Caco-2 (cell line): Measurements from ENCODE around the gene FUCA2. TPM values are rescaled to one million over a fixed set of nuclear protein-coding genes. Genes with fewer than 3 reads are reported as not detected.

Experiments
- BruUV-seq: library from RNA; stranded (reverse); fragments of 400-500 nt; replicated peaks from 2 replicates; lab custom pipeline; 2021; lab: Mats Ljungman, UMichigan
- CTCF ChIA-PET: fragments of 300-600 bp; sonication (Branson Sonifier 250); formaldehyde crosslinking; loops from one replicate; lab custom pipeline; 2022; ENCODE audit warnings: antibody characterized with exemption; lab: Charles Lee
- POLR2A ChIA-PET: fragments of 300-600 bp; sonication (Branson Sonifier 250); formaldehyde crosslinking; loops from one replicate; lab custom pipeline; 2022; ENCODE audit warnings: antibody characterized with exemption; lab: Charles Lee
- DNase-seq, 2 experiments: peaks; one replicate each; pipeline versions ENCODE4 v3.0.0 to v3.0.0-alpha.2; 2020 to 2022
- H3K27me3 ChIP-seq: replicated peaks from 2 replicates; pipeline ENCODE4 v1.6.0; 2011; ENCODE audit warnings: low read length; ENCODE audit not compliant: control insufficient read depth, insufficient read depth
- H3K36me3 ChIP-seq: 2 replicates; pipeline ENCODE4 v1.5.1; 2011; ENCODE audit warnings: low read length; ENCODE audit not compliant: control insufficient read depth, insufficient read depth
- H3K4me1 ChIP-seq: fragments of 250-450 bp; sonication (Bioruptor Pico); 2 replicates; pipeline ENCODE4 v1.5.1; 2020; ENCODE audit warnings: mild to moderate bottlenecking
- H3K4me3 ChIP-seq: 2 replicates; pipeline ENCODE4 v1.5.1; 2011; ENCODE audit warnings: low read depth, mild to moderate bottlenecking, control low read depth, low read length
- H3K9me3 ChIP-seq: fragments of 250-450 bp; sonication (Bioruptor Pico); 2 replicates; pipeline ENCODE4 v1.5.1; 2020; ENCODE audit warnings: mild to moderate bottlenecking, moderate library complexity
- H3K27ac Mint-ChIP-seq: one replicate; pipeline ENCODE4 v1.8.0; 2022; ENCODE audit warnings: mixed read lengths; ENCODE audit not compliant: unreplicated experiment
- H3K27me3 Mint-ChIP-seq: one replicate; pipeline ENCODE4 v1.8.0; 2022; ENCODE audit warnings: mixed read lengths; ENCODE audit not compliant: insufficient read depth, unreplicated experiment
- H3K36me3 Mint-ChIP-seq: one replicate; pipeline ENCODE4 v1.8.0; 2022; ENCODE audit warnings: mild to moderate bottlenecking, mixed read lengths; ENCODE audit not compliant: insufficient read depth, unreplicated experiment
- H3K4me1 Mint-ChIP-seq: one replicate; pipeline ENCODE4 v1.8.0; 2022; ENCODE audit warnings: low read depth, mixed read lengths; ENCODE audit not compliant: unreplicated experiment
- H3K4me3 Mint-ChIP-seq: one replicate; pipeline ENCODE4 v1.8.0; 2022; ENCODE audit warnings: mild to moderate bottlenecking, moderate library complexity, mixed read lengths; ENCODE audit not compliant: unreplicated experiment
- H3K9me3 Mint-ChIP-seq: one replicate; pipeline ENCODE4 v1.8.0; 2022; ENCODE audit warnings: mixed read lengths; ENCODE audit not compliant: unreplicated experiment
- CTCF ChIP-seq, 2 experiments: fragments of 200-600 bp in 1 of 2; IDR thresholded peaks; 1 replicate in 1 of 2; 2 replicates in 1 of 2; pipeline versions ENCODE4 v1.5.1 to v1.8.0; 2011 to 2022; ENCODE audit warnings: antibody characterized with exemption in 1 of 2, control low read depth in 1 of 2, inconsistent platforms in 1 of 2, low read depth in 1 of 2, low read length in 1 of 2, mild to moderate bottlenecking in 1 of 2, moderate library complexity in 1 of 2; ENCODE audit not compliant: insufficient read depth in 1 of 2, severe bottlenecking in 1 of 2, unreplicated experiment in 1 of 2
- intact Hi-C: fragments of 100-400 bp; cut with micrococcal nuclease; formaldehyde crosslinking; loops from one replicate; pipeline ENCODE4 v1.10.0; 2022; ENCODE audit not compliant: unreplicated experiment
- total RNA-seq: library from RNA; stranded (reverse); gene quantifications from 2 replicates; pipeline ENCODE4 v1.2.3, GENCODE V29; 2022

FUCA2 gene
- total RNA-seq, 1 experiment from 2014 or later: 102 TPM

GRCh38 chr6:143525356-143525755 lies 13.8 kb upstream of the FUCA2 start:
- Mint-ChIP-seq H3K4me1 (no peaks in the 10 kb centered on the region), H3K4me3 (no peak overlapping the region), H3K27ac (no peak overlapping the region), H3K36me3 (no peaks in the 10 kb centered on the region), H3K27me3 (no peaks in the 10 kb centered on the region), H3K9me3 (no peaks in the 10 kb centered on the region)
- intact Hi-C loops: no loop called here
- no peak for TF ChIP-seq CTCF (IDR thresholded peaks at IDR 0.05; ENCODE audit: insufficient read depth in 1 of 2, low read depth in 1 of 2, low read length in 1 of 2, severe bottlenecking in 1 of 2, unreplicated experiment in 1 of 2)
- H3K27me3 ChIP-seq: no peaks in the 10 kb centered on the region
- peaks cover 4% of the 10 kb centered on the region; the same call in 1 of the 2 replicates for H3K4me1 ChIP-seq
- BruUV-seq: no TSS peak
- ChIA-PET CTCF (no interaction called here), POLR2A (no interaction called here)
- no peak for DNase-seq
- H3K9me3 ChIP-seq: no peaks in the 10 kb centered on the region
- H3K4me3 ChIP-seq: no peak overlapping the region
- H3K36me3 ChIP-seq: no peaks in the 10 kb centered on the region

- Mint-ChIP-seq H3K9me3 (no peaks in the 10 kb centered on the region), H3K4me1 (peaks cover 4% of the 10 kb centered on the region), H3K36me3 (no peaks in the 10 kb centered on the region), H3K27ac (no peak overlapping the region), H3K27me3 (no peaks in the 10 kb centered on the region), H3K4me3 (no peak overlapping the region)
- BruUV-seq: no TSS peak
- no peaks in the 10 kb centered on the region for H3K36me3 ChIP-seq
- TF ChIP-seq CTCF (IDR thresholded peaks at IDR 0.05; ENCODE audit: insufficient read depth in 1 of 2, low read depth in 1 of 2, low read length in 1 of 2, severe bottlenecking in 1 of 2, unreplicated experiment in 1 of 2): no peak
- no peak for DNase-seq
- intact Hi-C loops: no loop called here
- H3K27me3 ChIP-seq: no peaks in the 10 kb centered on the region
- H3K4me3 ChIP-seq: no peak overlapping the region
- peaks cover 4% of the 10 kb centered on the region; the same call in 1 of the 2 replicates for H3K4me1 ChIP-seq
- H3K9me3 ChIP-seq: no peaks in the 10 kb centered on the region
- POLR2A ChIA-PET: no interaction called here
- CTCF ChIA-PET: no interaction called here
These were observed 10.6 kb upstream of the FUCA2 start for GRCh38 chr6:143522039-143522600.

- TF ChIP-seq CTCF (IDR thresholded peaks at IDR 0.05; ENCODE audit: insufficient read depth in 1 of 2, low read depth in 1 of 2, low read length in 1 of 2, severe bottlenecking in 1 of 2, unreplicated experiment in 1 of 2): no peak
- CTCF ChIA-PET: no interaction called here
- intact Hi-C loops: no loop called here
These were observed 5.9 kb upstream of the FUCA2 start for GRCh38 chr6:143517447-143517773.

More at GRCh38 chr6:143517447-143517773, 5.9 kb upstream of the FUCA2 start:
- no peaks in the 10 kb centered on the region for H3K9me3 Mint-ChIP-seq
- DNase-seq: no peak
- BruUV-seq: no TSS peak
- H3K36me3 Mint-ChIP-seq: no peaks in the 10 kb centered on the region
- peaks cover 18% of the 10 kb centered on the region for H3K4me1 Mint-ChIP-seq
- Histone ChIP-seq H3K9me3 (no peaks in the 10 kb centered on the region), H3K4me1 (peaks cover 4% of the 10 kb centered on the region; the same call in 1 of the 2 replicates), H3K4me3 (no peak overlapping the region), H3K27me3 (no peaks in the 10 kb centered on the region), H3K36me3 (no peaks in the 10 kb centered on the region)
- no peak overlapping the region for H3K27ac Mint-ChIP-seq
- no peak overlapping the region for H3K4me3 Mint-ChIP-seq
- no peaks in the 10 kb centered on the region for H3K27me3 Mint-ChIP-seq
- POLR2A ChIA-PET: no interaction called here
